ENCODE results near the gene BBOX1.

DNA sequence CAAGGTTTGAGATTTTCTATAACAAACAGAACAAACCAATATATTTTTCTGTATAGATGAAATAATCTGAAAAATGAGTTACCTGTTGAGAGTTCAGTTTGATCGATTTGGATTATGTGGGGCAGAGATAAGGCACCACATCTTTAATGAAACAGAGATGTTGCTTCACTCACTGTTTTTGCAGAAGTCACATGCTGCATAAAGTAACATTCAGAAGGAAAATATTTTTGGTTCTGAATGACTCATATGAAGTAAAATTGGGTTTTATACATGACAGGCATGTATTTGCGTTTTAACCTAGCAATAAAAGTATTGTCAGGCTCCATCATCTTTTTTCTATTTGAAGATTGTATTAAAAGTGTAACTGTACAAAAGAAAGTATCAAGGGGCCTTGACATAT is 77.8 kb downstream of the BBOX1 start:
- TF ChIP-seq, protein P1, sequence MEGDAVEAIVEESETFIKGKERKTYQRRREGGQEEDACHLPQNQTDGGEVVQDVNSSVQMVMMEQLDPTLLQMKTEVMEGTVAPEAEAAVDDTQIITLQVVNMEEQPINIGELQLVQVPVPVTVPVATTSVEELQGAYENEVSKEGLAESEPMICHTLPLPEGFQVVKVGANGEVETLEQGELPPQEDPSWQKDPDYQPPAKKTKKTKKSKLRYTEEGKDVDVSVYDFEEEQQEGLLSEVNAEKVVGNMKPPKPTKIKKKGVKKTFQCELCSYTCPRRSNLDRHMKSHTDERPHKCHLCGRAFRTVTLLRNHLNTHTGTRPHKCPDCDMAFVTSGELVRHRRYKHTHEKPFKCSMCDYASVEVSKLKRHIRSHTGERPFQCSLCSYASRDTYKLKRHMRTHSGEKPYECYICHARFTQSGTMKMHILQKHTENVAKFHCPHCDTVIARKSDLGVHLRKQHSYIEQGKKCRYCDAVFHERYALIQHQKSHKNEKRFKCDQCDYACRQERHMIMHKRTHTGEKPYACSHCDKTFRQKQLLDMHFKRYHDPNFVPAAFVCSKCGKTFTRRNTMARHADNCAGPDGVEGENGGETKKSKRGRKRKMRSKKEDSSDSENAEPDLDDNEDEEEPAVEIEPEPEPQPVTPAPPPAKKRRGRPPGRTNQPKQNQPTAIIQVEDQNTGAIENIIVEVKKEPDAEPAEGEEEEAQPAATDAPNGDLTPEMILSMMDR (IDR thresholded peaks at IDR 0.05; ENCODE audit: poor library complexity, severe bottlenecking) = no peak
- TF ChIP-seq EZH2 (IDR thresholded peaks at IDR 0.05; ENCODE audit: borderline replicate concordance, insufficient read depth, low read length, poor library complexity, severe bottlenecking) = no peak
- no peak for TF ChIP-seq TAF1 (IDR thresholded peaks at IDR 0.05; ENCODE audit: low read depth)
- no peak for TF ChIP-seq REST (IDR thresholded peaks at IDR 0.05; ENCODE audit: borderline replicate concordance)
- no peak for TF ChIP-seq POLR2AphosphoS5 (IDR thresholded peaks at IDR 0.05)
- TF ChIP-seq SMC3 (conservative IDR thresholded peaks at IDR 0.05; ENCODE audit: poor library complexity) = no peak

All from neural cell (in vitro differentiated cells).